Stimulated activated CD4-positive, alpha-beta T cell treated with anti-CD3 and anti-CD28 coated beads, Interleukin-12 subunit alpha, Interleukin-12 subunit beta, amount 100 ng/mL, for 24 hours (primary cell): ENCODE data around the gene ZNF462.

Experiments used
- DNase-seq, 2 experiments: peaks; one replicate each; pipeline ENCODE4 v3.0.0-alpha.2; 2020; ENCODE audit warnings: low read depth in 2 of 2

The ZNF462 gene

GRCh38 chr9:106861640-106862109 is 1.3 kb upstream of the ZNF462 start:
- no peak for DNase-seq

DNA sequence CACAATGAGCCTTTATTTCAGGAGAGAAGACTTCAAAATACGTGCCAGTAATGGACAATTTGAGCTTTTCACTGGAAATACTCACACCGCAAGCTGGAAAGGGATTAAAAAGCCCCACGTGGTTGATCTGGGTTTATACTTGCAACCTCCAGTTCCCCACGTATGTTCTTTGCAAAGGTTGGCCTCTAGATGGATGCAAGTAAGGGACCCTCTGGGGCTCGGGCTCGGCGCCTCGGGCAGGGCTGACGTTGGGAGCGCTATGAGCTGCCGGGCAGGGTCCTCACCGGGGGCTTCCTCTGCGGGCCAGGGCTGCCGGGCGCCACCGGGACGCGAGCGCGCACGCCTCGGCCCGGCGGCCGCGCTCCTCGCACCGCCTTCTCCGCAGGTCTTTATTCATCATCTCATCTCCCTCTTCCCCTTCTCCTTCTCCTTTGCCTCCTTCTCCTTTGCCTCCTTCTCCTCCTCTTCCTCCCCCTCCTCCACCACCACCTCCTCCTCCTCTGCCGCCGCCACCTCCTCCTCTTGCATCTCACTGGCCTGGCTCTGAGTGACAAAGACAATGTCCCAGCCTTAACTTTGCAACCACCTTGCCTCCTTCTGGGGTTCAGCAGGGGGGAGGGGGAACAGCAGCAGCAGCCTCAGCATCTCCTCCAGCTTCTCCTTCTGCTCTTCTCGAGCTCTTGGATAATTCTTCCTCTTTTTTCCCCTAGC is 701 bp upstream of the ZNF462 start:
- DNase-seq = no peak

DNA sequence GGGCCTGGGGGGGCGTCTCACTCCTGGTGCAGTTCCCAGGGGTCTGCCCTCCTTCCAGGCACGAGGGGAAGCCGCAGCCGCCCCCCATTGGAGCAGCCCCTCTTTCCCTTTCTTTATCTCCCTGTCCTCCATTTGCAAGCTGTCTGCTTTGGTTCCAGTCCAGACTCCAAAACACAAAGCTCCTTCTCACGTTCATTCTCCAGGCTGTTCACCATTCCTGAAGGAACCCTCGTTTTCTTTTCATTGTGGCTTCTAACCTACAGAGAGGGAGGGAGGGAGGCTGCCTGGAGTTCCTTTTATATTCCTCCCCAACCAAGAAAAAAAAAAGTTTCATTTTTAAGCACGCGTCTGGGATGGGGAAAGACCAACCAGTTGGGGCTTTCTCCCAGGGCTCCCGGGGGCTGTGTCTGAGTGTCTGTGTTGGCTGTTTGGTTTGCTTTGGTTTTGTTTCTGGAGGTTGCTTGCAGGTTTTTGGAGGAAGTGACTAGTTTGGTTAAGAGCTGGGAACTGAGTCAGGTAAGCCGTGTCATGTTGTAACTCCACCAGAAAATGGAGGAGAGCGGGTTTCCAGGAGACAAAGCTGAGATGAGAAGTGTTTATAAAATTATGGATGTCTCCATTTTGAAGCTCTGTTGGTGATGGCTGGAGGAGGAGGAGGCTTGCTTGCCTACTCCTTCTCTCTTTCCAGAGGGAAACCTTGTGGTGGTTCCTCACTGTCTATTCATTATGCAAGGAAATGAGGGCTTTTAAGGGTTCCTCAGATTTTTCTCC is 1.6 kb downstream of the ZNF462 start:
- DNase-seq = no peak

- no peak for DNase-seq
These were observed 3.3 kb downstream of the ZNF462 start for GRCh38 chr9:106866243-106866642.

GRCh38 chr9:106867286-106867685 is 4.3 kb downstream of the ZNF462 start:
- no peak for DNase-seq

GRCh38 chr9:106868087-106868486 is 5.1 kb downstream of the ZNF462 start:
- no peak for DNase-seq

DNA sequence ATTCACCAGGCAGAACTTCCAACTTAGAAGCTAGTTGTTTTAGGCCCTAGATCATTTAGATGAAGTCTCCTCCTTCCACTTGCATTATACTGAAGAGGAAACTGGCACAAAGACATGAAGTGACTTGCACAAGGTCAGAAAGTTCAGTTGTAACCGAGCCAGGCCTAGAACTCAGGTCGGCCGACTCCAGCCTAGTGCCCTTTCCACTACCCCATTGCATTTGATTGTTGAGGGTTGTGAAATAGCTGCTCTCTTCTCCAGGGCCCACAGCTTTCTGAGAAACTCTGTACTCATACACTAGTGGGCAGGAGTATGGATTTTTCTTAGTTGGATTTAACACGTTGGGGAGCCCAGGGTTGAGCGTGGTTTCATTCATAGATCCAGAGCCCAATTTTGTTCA is 5.6 kb downstream of the ZNF462 start:
- DNase-seq = no peak

- DNase-seq = no peak
These were observed 6.1 kb downstream of the ZNF462 start for GRCh38 chr9:106869028-106869427.

DNA sequence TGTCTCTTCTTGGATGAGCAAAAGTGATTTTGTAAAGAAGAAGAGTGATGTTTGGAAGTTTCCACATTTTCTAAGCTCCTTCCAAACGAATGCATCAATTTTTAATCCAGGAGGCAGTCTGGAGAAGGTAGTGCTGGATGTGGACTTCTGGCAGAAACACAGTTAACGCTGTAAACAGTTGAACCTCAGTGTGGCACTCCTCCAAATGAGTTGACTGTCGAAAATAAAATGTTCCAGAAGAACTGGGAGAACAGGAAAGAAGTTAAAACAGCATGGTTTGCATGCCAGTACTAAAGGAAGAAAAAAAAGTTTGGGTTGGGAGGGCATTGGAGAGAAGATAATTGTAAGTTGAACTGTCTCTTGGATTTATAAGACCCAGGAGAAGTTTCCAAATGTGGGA is 6.5 kb downstream of the ZNF462 start:
- no peak for DNase-seq

DNA sequence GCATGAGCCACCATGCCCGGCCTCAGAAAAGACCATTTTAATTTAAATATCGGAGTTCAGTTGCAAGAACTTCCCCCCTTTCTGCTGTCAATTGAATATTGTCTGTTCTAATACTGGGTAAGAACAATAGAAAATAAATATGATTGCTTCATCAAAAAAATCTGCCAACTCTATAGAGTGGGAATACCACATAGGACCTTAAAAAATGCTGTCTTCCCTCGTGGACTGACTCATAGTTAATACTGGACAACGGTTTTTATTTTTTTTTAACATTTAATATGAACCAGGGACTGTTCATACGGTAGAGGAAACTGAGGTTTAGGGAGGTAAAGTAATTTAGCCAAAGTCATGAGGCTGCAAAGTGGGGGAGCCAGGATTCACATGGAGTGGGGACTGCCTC is 9.7 kb downstream of the ZNF462 start:
- no peak for DNase-seq

- DNase-seq = no peak
These were observed 11.1 kb downstream of the ZNF462 start for GRCh38 chr9:106874031-106874430.

DNA sequence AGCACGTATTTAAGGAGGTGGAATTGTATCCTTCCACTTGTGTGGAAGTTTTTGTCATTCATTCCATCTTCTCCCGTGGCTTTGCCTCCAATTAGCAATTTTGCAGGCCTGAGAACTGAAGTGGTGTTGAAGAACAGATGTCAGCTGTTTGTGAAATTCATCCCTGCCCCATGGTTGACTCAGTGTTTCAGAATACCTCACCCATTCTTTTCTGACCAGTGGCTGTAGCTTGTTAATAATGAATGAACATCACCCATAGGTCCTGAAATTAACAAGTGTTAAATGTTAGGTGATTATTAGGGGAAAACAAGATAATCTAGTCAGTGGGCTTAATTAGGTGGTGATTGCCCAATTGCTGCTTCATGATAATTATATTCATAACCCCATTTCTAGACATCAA is 11.7 kb downstream of the ZNF462 start:
- no peak for DNase-seq

- no peak for DNase-seq
These were observed 12.6 kb downstream of the ZNF462 start for GRCh38 chr9:106875529-106875928.

DNA sequence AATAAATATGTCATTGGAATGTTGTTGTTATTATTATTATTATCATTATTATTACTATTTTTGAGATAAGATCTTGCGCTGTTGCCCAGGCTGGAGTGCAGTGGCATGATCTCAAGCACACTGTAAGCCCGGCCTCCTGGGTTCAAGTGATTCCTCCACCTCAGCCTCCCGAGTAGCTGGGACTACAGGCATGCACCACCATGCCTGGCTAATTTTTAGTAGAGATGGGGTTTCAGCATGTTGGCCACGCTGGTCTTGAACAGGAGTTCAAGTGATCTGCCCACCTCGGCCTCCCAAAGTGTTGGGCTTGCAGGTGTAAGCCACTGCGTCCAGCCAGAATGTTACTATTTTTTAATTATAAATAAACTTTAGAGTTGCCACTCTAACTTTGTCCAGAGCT is 14.4 kb downstream of the ZNF462 start:
- DNase-seq = no peak

DNA sequence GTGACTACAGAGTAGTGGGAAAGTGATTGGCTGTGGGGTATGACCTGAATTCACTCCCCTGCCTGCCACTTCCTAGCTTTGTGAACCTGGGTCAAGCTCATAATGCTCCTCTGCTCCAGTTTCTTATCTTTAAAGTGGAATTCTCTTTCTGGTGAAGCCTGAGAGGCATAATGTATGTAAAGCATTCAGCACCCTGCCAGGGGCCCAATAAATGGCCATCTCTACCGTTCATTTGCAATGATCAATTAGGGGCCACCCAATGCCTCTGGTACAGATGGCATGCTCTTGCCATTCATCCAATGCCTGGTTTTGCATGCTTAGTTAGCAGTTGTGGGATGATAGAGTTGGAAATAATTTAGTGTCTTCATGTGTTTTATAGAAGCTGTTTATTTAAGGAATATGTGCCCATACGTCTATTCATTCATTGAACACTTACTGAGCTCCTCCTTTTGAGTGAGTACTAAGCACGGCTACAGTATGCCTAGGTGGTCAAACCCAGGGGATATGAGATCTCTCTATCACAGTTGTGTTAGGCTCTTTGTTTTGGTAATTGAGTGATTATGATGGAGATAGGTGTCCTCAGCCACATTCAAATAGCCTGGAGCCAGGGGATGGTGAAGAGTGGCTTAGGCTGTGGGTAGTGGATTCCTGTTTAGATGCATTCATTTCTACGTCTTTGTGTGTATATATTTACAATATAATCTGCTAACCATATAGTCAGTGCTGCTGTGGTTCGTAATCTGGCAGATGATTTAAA is 15.3 kb downstream of the ZNF462 start:
- no peak for DNase-seq

GRCh38 chr9:106878934-106879333 is 16.0 kb downstream of the ZNF462 start:
- DNase-seq = no peak

DNA sequence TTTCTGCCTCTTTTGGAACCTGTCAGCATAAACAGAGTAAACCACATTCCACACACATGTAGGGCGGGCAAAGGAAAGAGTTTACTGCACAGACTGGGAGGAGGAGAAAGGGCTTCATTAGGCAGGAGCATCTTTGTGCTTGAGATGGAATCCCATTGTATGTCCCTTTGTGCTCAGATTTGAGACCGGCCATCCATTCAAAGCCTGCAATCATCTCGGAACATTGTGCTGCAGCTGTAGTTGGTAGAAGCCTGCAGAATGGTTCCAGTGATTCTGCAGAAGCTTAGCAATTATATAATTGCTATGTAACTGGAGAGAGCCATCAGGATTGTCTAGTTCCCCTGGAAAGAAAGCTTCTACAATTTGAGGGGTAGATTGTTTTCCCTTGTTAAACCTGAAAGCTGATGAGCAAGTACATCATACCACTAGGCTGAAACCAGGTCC is 16.5 kb downstream of the ZNF462 start:
- DNase-seq = no peak

DNA sequence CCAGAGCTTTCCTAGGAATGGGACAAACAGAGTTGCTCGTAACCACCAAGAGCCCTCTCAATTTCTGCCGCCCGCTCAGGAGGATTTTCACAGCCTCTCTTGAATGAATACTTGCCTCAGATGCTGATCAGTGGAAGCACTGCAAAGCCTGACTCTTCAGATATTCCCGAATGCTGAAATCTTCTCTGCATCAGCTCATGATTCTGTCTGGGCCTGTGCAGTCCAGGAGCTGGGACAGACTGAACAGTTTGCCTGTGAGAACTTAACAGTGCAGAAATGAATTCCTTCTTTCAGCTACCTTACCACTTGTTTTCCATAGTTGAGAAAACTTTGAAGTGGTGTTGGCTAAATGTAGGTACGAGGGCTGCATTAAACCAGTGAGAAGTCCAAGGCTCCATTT is 17.1 kb downstream of the ZNF462 start:
- DNase-seq = no peak

DNA sequence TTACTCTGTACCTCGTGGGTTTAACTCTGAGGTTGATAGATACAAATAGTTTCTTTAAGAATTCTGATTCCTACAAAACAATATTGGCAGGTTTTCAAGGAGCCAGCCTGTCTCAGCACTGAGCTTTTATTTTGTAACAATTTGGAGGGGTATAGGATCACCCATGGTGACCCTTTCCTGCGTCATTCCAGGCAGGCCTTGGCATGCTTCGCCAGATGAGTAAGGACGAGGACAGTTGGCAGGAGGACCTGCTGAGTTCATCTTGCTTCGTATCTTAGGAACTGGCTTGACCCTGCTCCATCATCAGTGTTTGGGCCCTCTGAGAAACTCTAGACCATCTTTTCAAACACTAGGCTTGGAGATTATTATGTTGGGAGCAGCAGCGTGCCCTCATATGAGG is 17.9 kb downstream of the ZNF462 start:
- no peak for DNase-seq

GRCh38 chr9:106883030-106883429 is 20.1 kb downstream of the ZNF462 start:
- DNase-seq = no peak

DNA sequence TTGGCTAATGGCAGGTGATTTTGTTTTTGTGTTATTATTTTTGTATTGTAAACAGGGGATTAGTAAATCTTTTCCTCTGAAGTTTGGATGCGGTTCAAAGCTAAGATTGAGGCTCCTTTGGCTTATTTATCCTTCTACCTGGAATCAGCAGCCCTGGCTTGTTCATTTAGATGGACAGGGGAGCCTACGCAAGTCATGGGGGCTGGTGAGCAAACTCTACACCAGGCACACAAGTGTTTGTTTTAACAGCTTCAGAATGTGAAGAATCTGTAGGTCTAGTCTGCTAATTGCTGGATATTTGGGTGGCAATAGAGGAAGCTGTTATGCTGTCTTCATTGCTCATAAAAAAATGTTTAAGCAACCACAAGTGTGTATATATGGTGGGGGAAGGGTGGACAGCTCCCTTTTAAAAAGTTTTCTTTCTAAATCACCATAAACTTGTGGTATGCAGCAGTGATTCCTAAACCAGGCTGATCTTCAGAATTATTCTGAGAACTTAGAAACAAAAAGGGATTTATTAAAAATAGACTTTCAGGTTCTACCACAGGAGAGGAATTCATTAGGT is 20.7 kb downstream of the ZNF462 start:
- no peak for DNase-seq

GRCh38 chr9:106885451-106885850 is 22.5 kb downstream of the ZNF462 start:
- no peak for DNase-seq
